Caco-2 (cell line): Measurements from ENCODE around the gene PLIN4. TPM values are rescaled to one million over a fixed set of nuclear protein-coding genes. Genes with fewer than 3 reads are reported as not detected.
A peak's percentile ranks its signal among the peaks of the same experiment; 100 is the strongest.

Experiments
- BruUV-seq: library from RNA; stranded (reverse); fragments of 400-500 nt; replicated peaks from 2 replicates; lab custom pipeline; 2021; lab: Mats Ljungman, UMichigan
- CTCF ChIA-PET: fragments of 300-600 bp; sonication (Branson Sonifier 250); formaldehyde crosslinking; loops from one replicate; lab custom pipeline; 2022; ENCODE audit warnings: antibody characterized with exemption; lab: Charles Lee
- POLR2A ChIA-PET: fragments of 300-600 bp; sonication (Branson Sonifier 250); formaldehyde crosslinking; loops from one replicate; lab custom pipeline; 2022; ENCODE audit warnings: antibody characterized with exemption; lab: Charles Lee
- DNase-seq, 2 experiments: peaks; one replicate each; pipeline versions ENCODE4 v3.0.0 to v3.0.0-alpha.2; 2020 to 2022
- H3K27me3 ChIP-seq: replicated peaks from 2 replicates; pipeline ENCODE4 v1.6.0; 2011; ENCODE audit warnings: low read length; ENCODE audit not compliant: control insufficient read depth, insufficient read depth
- H3K36me3 ChIP-seq: 2 replicates; pipeline ENCODE4 v1.5.1; 2011; ENCODE audit warnings: low read length; ENCODE audit not compliant: control insufficient read depth, insufficient read depth
- H3K4me1 ChIP-seq: fragments of 250-450 bp; sonication (Bioruptor Pico); 2 replicates; pipeline ENCODE4 v1.5.1; 2020; ENCODE audit warnings: mild to moderate bottlenecking
- H3K4me3 ChIP-seq: 2 replicates; pipeline ENCODE4 v1.5.1; 2011; ENCODE audit warnings: low read depth, mild to moderate bottlenecking, control low read depth, low read length
- H3K9me3 ChIP-seq: fragments of 250-450 bp; sonication (Bioruptor Pico); 2 replicates; pipeline ENCODE4 v1.5.1; 2020; ENCODE audit warnings: mild to moderate bottlenecking, moderate library complexity
- H3K27ac Mint-ChIP-seq: one replicate; pipeline ENCODE4 v1.8.0; 2022; ENCODE audit warnings: mixed read lengths; ENCODE audit not compliant: unreplicated experiment
- H3K27me3 Mint-ChIP-seq: one replicate; pipeline ENCODE4 v1.8.0; 2022; ENCODE audit warnings: mixed read lengths; ENCODE audit not compliant: insufficient read depth, unreplicated experiment
- H3K36me3 Mint-ChIP-seq: one replicate; pipeline ENCODE4 v1.8.0; 2022; ENCODE audit warnings: mild to moderate bottlenecking, mixed read lengths; ENCODE audit not compliant: insufficient read depth, unreplicated experiment
- H3K4me1 Mint-ChIP-seq: one replicate; pipeline ENCODE4 v1.8.0; 2022; ENCODE audit warnings: low read depth, mixed read lengths; ENCODE audit not compliant: unreplicated experiment
- H3K4me3 Mint-ChIP-seq: one replicate; pipeline ENCODE4 v1.8.0; 2022; ENCODE audit warnings: mild to moderate bottlenecking, moderate library complexity, mixed read lengths; ENCODE audit not compliant: unreplicated experiment
- H3K9me3 Mint-ChIP-seq: one replicate; pipeline ENCODE4 v1.8.0; 2022; ENCODE audit warnings: mixed read lengths; ENCODE audit not compliant: unreplicated experiment
- intact Hi-C: fragments of 100-400 bp; cut with micrococcal nuclease; formaldehyde crosslinking; loops from one replicate; pipeline ENCODE4 v1.10.0; 2022; ENCODE audit not compliant: unreplicated experiment
- total RNA-seq: library from RNA; stranded (reverse); gene quantifications from 2 replicates; pipeline ENCODE4 v1.2.3, GENCODE V29; 2022
- TF ChIP-seq, protein P1 (sequence below), 2 experiments: fragments of 200-600 bp in 1 of 2; IDR thresholded peaks; 1 replicate in 1 of 2; 2 replicates in 1 of 2; pipeline versions ENCODE4 v1.5.1 to v1.8.0; 2011 to 2022; ENCODE audit warnings: antibody characterized with exemption in 1 of 2, control low read depth in 1 of 2, inconsistent platforms in 1 of 2, low read depth in 1 of 2, low read length in 1 of 2, mild to moderate bottlenecking in 1 of 2, moderate library complexity in 1 of 2; ENCODE audit not compliant: insufficient read depth in 1 of 2, severe bottlenecking in 1 of 2, unreplicated experiment in 1 of 2

The PLIN4 gene
- total RNA-seq, 1 experiment from 2014 or later: 0.09 TPM

DNA sequence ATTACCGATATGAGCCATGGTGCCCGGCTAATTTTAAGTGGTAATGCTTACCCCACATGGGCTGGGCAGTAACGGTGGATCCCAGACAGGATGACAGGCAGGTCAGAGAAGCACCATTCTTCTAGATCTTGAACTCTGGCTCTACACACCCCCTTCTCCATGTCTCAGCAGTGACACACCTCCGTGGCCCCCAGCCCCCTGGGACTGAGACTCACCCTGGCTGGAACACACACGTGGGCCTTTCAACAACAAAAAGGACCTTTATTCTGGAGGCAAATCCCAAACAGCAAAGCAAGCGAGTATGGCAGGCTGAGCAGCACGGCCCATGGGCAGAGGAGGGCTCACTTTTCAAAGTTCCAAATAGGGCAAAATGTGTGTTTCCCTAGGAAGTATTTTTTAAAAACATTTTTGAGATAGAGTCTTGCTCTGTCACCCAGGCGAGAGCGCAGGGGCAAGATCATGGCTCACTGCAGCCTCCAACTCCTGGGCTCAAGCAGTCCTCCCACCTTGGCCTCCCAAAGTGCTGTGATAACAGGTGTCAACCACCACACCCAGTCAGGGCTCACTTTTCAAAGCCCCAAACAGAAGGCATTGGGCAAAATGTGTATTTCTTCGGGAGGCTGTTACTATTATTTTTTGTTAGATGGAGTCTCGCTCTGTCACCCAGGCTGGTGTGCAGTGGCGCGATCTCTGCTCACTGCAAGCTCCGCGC lies 4.2 kb upstream of the PLIN4 start:
- no peaks in the 10 kb centered on the region for H3K27me3 ChIP-seq
- no peaks in the 10 kb centered on the region for H3K36me3 Mint-ChIP-seq
- no peak overlapping the region for H3K27ac Mint-ChIP-seq
- POLR2A ChIA-PET: no interaction called here
- no peaks in the 10 kb centered on the region for H3K27me3 Mint-ChIP-seq
- no peaks in the 10 kb centered on the region for H3K9me3 Mint-ChIP-seq
- CTCF ChIA-PET: interaction anchor here (0.7 to 1.0 kb wide), 3 partner anchors 51 to 180 kb away, joined by 4 to 5 read pairs (median 4); no protein-coding TSS in a partner anchor
- no TSS peak for BruUV-seq
- no peak overlapping the region for H3K4me3 Mint-ChIP-seq
- H3K36me3 ChIP-seq: no peaks in the 10 kb centered on the region
- H3K4me1 Mint-ChIP-seq: peaks cover 14% of the 10 kb centered on the region
- TF ChIP-seq, protein P1, sequence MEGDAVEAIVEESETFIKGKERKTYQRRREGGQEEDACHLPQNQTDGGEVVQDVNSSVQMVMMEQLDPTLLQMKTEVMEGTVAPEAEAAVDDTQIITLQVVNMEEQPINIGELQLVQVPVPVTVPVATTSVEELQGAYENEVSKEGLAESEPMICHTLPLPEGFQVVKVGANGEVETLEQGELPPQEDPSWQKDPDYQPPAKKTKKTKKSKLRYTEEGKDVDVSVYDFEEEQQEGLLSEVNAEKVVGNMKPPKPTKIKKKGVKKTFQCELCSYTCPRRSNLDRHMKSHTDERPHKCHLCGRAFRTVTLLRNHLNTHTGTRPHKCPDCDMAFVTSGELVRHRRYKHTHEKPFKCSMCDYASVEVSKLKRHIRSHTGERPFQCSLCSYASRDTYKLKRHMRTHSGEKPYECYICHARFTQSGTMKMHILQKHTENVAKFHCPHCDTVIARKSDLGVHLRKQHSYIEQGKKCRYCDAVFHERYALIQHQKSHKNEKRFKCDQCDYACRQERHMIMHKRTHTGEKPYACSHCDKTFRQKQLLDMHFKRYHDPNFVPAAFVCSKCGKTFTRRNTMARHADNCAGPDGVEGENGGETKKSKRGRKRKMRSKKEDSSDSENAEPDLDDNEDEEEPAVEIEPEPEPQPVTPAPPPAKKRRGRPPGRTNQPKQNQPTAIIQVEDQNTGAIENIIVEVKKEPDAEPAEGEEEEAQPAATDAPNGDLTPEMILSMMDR (IDR thresholded peaks at IDR 0.05; ENCODE audit: insufficient read depth in 1 of 2, low read depth in 1 of 2, low read length in 1 of 2, severe bottlenecking in 1 of 2, unreplicated experiment in 1 of 2): no peak
- intact Hi-C loops: no loop called here
- peaks cover 16% of the 10 kb centered on the region for H3K4me1 ChIP-seq
- H3K9me3 ChIP-seq: no peaks in the 10 kb centered on the region
- H3K4me3 ChIP-seq: no peak overlapping the region
- DNase-seq: no peak

DNA sequence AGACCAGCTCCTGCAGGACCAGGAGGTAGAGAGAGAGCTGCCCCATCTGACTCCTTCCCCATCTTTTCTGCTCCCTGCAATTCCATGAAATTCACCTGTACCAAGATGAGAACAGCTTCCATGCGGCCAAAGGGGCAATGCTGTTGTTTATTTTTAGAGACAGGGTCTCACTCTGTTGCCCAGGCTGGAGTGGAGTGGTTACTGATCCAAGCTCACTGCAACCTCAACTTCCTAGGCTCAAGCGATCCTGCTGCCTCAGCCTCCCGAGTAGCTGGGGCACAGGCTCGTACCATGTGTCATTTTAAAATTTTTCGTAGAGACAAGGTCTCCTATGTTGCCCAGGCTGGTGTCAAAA lies 3.6 kb upstream of the PLIN4 start:
- Mint-ChIP-seq H3K36me3 (no peaks in the 10 kb centered on the region), H3K27ac (no peak overlapping the region), H3K9me3 (no peaks in the 10 kb centered on the region), H3K4me3 (no peak overlapping the region), H3K27me3 (no peaks in the 10 kb centered on the region), H3K4me1 (peaks cover 14% of the 10 kb centered on the region)
- BruUV-seq: no TSS peak
- Histone ChIP-seq H3K27me3 (no peaks in the 10 kb centered on the region), H3K36me3 (no peaks in the 10 kb centered on the region), H3K4me3 (no peak overlapping the region), H3K4me1 (peaks cover 16% of the 10 kb centered on the region), H3K9me3 (no peaks in the 10 kb centered on the region)
- CTCF ChIA-PET: no interaction called here
- DNase-seq: no peak
- POLR2A ChIA-PET: interaction anchor here (0.8 kb wide), 1 partner anchor 51 kb away, joined by 4 read pairs; no protein-coding TSS in a partner anchor
- intact Hi-C loops: no loop called here
- TF ChIP-seq, protein P1 (IDR thresholded peaks at IDR 0.05; ENCODE audit: insufficient read depth in 1 of 2, low read depth in 1 of 2, low read length in 1 of 2, severe bottlenecking in 1 of 2, unreplicated experiment in 1 of 2): no peak

DNA sequence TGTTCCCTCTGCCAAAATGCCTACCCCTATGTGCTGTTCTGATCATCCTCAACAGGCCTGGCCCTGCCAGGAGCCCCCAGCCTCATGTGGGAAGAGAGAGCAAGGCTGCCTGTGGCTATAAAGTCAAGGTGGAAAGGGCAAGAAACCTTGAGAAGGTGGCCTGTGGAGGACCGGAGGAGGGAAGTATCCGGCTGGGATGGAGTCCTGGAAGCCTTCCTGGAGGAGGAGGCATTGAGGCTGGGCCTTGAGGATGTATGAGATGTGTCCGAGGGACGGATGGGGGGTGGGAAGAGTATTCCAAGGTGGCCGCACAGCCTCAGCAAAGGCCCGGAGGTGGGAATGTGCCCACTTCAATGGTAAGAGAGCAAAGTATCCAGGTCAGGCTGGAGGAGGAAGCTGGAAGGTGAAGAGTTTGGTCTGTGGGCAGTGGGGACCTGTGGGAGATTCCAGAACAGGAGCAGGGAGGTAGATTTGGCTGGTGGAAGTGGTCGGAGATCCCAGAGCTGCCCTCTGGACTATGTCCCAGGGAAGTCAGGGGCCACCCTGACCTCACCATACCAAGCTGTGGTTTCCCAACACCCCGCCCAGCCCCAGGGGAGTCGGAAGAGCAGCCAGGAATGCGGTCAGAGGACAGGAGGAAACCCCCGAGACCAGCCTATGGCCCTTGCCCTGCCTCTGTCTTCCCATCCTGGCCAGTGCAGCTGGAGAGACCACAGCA lies 3.0 kb upstream of the PLIN4 start:
- ChIA-PET CTCF (no interaction called here), POLR2A (interaction anchor here (0.8 kb wide), 1 partner anchor 50 kb away, joined by 4 read pairs; no protein-coding TSS in a partner anchor)
- Histone ChIP-seq H3K9me3 (no peaks in the 10 kb centered on the region), H3K36me3 (no peaks in the 10 kb centered on the region), H3K4me1 (peaks cover 16% of the 10 kb centered on the region), H3K4me3 (no peak overlapping the region), H3K27me3 (no peaks in the 10 kb centered on the region)
- intact Hi-C loops: no loop called here
- no peaks in the 10 kb centered on the region for H3K27me3 Mint-ChIP-seq
- H3K4me1 Mint-ChIP-seq: peaks cover 14% of the 10 kb centered on the region
- peak overlapping the region; percentile 15 for H3K4me3 Mint-ChIP-seq
- no peaks in the 10 kb centered on the region for H3K36me3 Mint-ChIP-seq
- H3K27ac Mint-ChIP-seq: no peak overlapping the region
- TF ChIP-seq, protein P1 (IDR thresholded peaks at IDR 0.05; ENCODE audit: insufficient read depth in 1 of 2, low read depth in 1 of 2, low read length in 1 of 2, severe bottlenecking in 1 of 2, unreplicated experiment in 1 of 2): no peak
- H3K9me3 Mint-ChIP-seq: no peaks in the 10 kb centered on the region
- DNase-seq: peak; percentile 34 to 73
- BruUV-seq: no TSS peak
